ENCODE results near the gene KRT83.

DNA sequence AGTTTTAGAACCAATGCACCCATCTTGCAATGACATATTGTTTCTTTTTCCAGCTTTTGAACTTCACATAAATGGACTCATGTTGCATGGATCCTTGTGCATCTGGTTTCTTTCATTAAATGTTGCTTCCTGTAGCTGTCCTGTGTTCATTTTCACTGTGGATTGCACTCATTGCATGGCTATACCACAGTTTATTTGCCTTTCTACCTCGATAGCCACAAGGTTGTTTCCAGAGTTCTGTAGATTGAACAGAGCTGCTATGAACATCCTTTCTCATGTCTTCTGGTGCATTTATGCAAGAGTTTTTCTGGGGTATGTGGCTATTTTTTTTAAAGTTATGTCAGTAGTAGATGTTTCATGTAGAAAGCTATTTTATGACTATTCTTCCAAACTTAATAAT is 26.4 kb downstream of the KRT83 start:
- TF ChIP-seq SIN3A (IDR thresholded peaks at IDR 0.05; ENCODE audit: borderline replicate concordance, insufficient read depth, low read length) (no peak), POLR2AphosphoS5 (IDR thresholded peaks at IDR 0.05; ENCODE audit: low read depth, low read length) (no peak)

Data from PFSK-1 (cell line).